Right hindlimb (tissue), 1 donor: Measurements from ENCODE around the gene MICOS13.
"Not testable (repeated sequence)": the region's sequence is repeated elsewhere in the genome, so short reads cannot be mapped to it uniquely, and the experiment has no call there.

Experiments used
- DNase-seq: peaks from one replicate; pipeline ENCODE4 v3.0.0-alpha.2; 2018

MICOS13 gene

GRCh38 chr19:5680437-5681368, at the start of gene MICOS13, which contains the start of gene HSD11B1L:
TSS of gene MICOS13 (minus strand) at chr19:5680516. CDS start at chr19:5680486, 30 bp downstream.
TSS of gene HSD11B1L (plus strand) at chr19:5681027. CDS start at chr19:5684833, 3,806 bp downstream.
- DNase-seq, result peak; percentile 98

- DNase-seq, result no peak
These were observed 47.2 kb upstream of the MICOS13 start for GRCh38 chr19:5727453-5728050.

- peak; percentile 98 for DNase-seq
These were observed 39.9 kb upstream of the MICOS13 start, which contains the start of the genes CATSPERD and LONP1 for GRCh38 chr19:5719961-5720790. TSS of gene CATSPERD (plus strand) at chr19:5720637. CDS start at chr19:5720738, 101 bp downstream. TSS of gene LONP1 (minus strand) at chr19:5720146. CDS start at chr19:5720132, 14 bp downstream.

GRCh38 chr19:5719274-5719960, 39.1 kb upstream of the MICOS13 start:
- peak; percentile 34 for DNase-seq

- no peak for DNase-seq
These were observed 38.4 kb upstream of the MICOS13 start for GRCh38 chr19:5718579-5719273.

- no peak for DNase-seq
These were observed 37.8 kb upstream of the MICOS13 start for GRCh38 chr19:5718037-5718578.

- no peak for DNase-seq
These were observed 37.1 kb upstream of the MICOS13 start for GRCh38 chr19:5717215-5717935.

- no peak for DNase-seq
These were observed 34.5 kb upstream of the MICOS13 start for GRCh38 chr19:5714816-5715215.

- no peak for DNase-seq
These were observed 32.9 kb upstream of the MICOS13 start for GRCh38 chr19:5713228-5713627.

- no peak for DNase-seq
These were observed 31.4 kb upstream of the MICOS13 start for GRCh38 chr19:5711713-5712161.

- DNase-seq, result no peak
These were observed 30.7 kb upstream of the MICOS13 start for GRCh38 chr19:5711025-5711424.

- no peak for DNase-seq
These were observed 27.6 kb upstream of the MICOS13 start for GRCh38 chr19:5707576-5708575.

- no peak for DNase-seq
These were observed 26.7 kb upstream of the MICOS13 start for GRCh38 chr19:5706876-5707573.

- DNase-seq, result no peak
These were observed 25.2 kb upstream of the MICOS13 start for GRCh38 chr19:5705552-5705951.

GRCh38 chr19:5703819-5704818, 23.8 kb upstream of the MICOS13 start:
- peak; percentile 19 for DNase-seq

- DNase-seq, result not testable (repeated sequence)
These were observed 21.7 kb upstream of the MICOS13 start for GRCh38 chr19:5702053-5702410.

- no peak for DNase-seq
These were observed 20.3 kb upstream of the MICOS13 start for GRCh38 chr19:5700455-5701092.
